Lower lobe of right lung (tissue), 2 donors: ENCODE results near the gene SNAPIN. TPM values are rescaled to one million over a fixed set of nuclear protein-coding genes. Genes with fewer than 3 reads are reported as not detected.
"Not testable (repeated sequence)": the region's sequence is repeated elsewhere in the genome, so short reads cannot be mapped to it uniquely, and the experiment has no call there.

ENCODE experiments used
- ATAC-seq, 2 donors: fragments of 200-7000 bp; cut with Tn5 transposase; one replicate each; pipeline ENCODE4 v1.9.1; 2020 to 2022; ENCODE audit warnings: mild to moderate bottlenecking in 2 of 2, moderate library complexity in 2 of 2
- DNase-seq: peaks from one replicate; pipeline ENCODE4 v3.0.0-alpha.2; 2020
- H3K27ac ChIP-seq: fragments of 200-600 bp; one replicate; pipeline ENCODE4 v1.8.0; 2022
- H3K27me3 ChIP-seq: fragments of 200-600 bp; one replicate; pipeline ENCODE4 v1.8.0; 2022; ENCODE audit warnings: low read depth
- H3K36me3 ChIP-seq: fragments of 200-600 bp; one replicate; pipeline ENCODE4 v1.8.0; 2022; ENCODE audit warnings: mild to moderate bottlenecking
- H3K4me1 ChIP-seq: fragments of 200-600 bp; one replicate; pipeline ENCODE4 v1.8.0; 2022
- H3K4me3 ChIP-seq: fragments of 200-600 bp; one replicate; pipeline ENCODE4 v1.8.0; 2022; ENCODE audit warnings: mild to moderate bottlenecking
- H3K9me3 ChIP-seq: fragments of 200-600 bp; one replicate; pipeline ENCODE4 v1.8.0; 2022
- CTCF ChIP-seq: fragments of 200-600 bp; IDR thresholded peaks from one replicate; pipeline ENCODE4 v1.8.0; 2022; ENCODE audit warnings: antibody characterized with exemption, mild to moderate bottlenecking
- intact Hi-C: fragments of 100-400 bp; cut with DNase I; formaldehyde crosslinking; loops from one replicate; pipeline ENCODE4 v1.11.0; 2022
- total RNA-seq: library from RNA; stranded (reverse); fragmentation: NEBNext Ultra II Directional; extraction: Animal tissue kit (Norgen Biotek cat#: 25700); gene quantifications from one replicate; pipeline ENCODE4 v1.2.1, GENCODE V29; 2021
- donor health status: DM: no; HTN: yes; CAD: no; lungs with severe emphysema.

The SNAPIN gene
- total RNA-seq, 1 donor from 2014 or later = 40.2 TPM

- no peak for DNase-seq
- H3K36me3 ChIP-seq = peaks cover 79% of the 10 kb centered on the region
- no peaks in the 10 kb centered on the region for H3K9me3 ChIP-seq
- H3K4me1 ChIP-seq = peaks cover 33% of the 10 kb centered on the region
- no peak for ATAC-seq
- H3K4me3 ChIP-seq = no peak overlapping the region
- H3K27me3 ChIP-seq = no peaks in the 10 kb centered on the region
- H3K27ac ChIP-seq = no peak overlapping the region
- TF ChIP-seq CTCF = no peak
- intact Hi-C loops = no loop called here
Observed at GRCh38 chr1:153638261-153638660, 20.2 kb upstream of the SNAPIN start.

GRCh38 chr1:153639280-153639679, 19.2 kb upstream of the SNAPIN start:
- TF ChIP-seq CTCF = no peak
- H3K4me1 ChIP-seq = peaks cover 35% of the 10 kb centered on the region
- H3K27me3 ChIP-seq = no peaks in the 10 kb centered on the region
- no peaks in the 10 kb centered on the region for H3K9me3 ChIP-seq
- H3K27ac ChIP-seq = no peak overlapping the region
- intact Hi-C loops = no loop called here
- no peak for DNase-seq
- peaks cover 89% of the 10 kb centered on the region for H3K36me3 ChIP-seq
- H3K4me3 ChIP-seq = no peak overlapping the region
- ATAC-seq = no peak

- intact Hi-C loops, H3K27me3 ChIP-seq, H3K9me3 ChIP-seq, DNase-seq, H3K27ac ChIP-seq, H3K4me3 ChIP-seq, ATAC-seq: not testable (repeated sequence)
- peaks cover 30% of the 10 kb centered on the region for H3K4me1 ChIP-seq
- H3K36me3 ChIP-seq = peaks cover 97% of the 10 kb centered on the region
Observed at GRCh38 chr1:153640213-153640612, 18.3 kb upstream of the SNAPIN start.

GRCh38 chr1:153640861-153641260, 17.6 kb upstream of the SNAPIN start:
- no peak for ATAC-seq
- Histone ChIP-seq H3K27ac (no peak overlapping the region), H3K27me3 (no peaks in the 10 kb centered on the region), H3K36me3 (peaks cover 100% of the 10 kb centered on the region), H3K4me1 (peaks cover 24% of the 10 kb centered on the region), H3K4me3 (no peak overlapping the region), H3K9me3 (no peaks in the 10 kb centered on the region)
- intact Hi-C loops = no loop called here
- no peak for TF ChIP-seq CTCF
- DNase-seq = no peak

- intact Hi-C loops = no loop called here
- H3K9me3 ChIP-seq = no peaks in the 10 kb centered on the region
- H3K27ac ChIP-seq = no peak overlapping the region
- no peak for ATAC-seq
- H3K27me3 ChIP-seq = no peaks in the 10 kb centered on the region
- TF ChIP-seq CTCF = no peak
- DNase-seq = no peak
- peaks cover 97% of the 10 kb centered on the region for H3K36me3 ChIP-seq
- H3K4me1 ChIP-seq = peaks cover 15% of the 10 kb centered on the region
- no peak overlapping the region for H3K4me3 ChIP-seq
Observed at GRCh38 chr1:153642161-153642560, 16.3 kb upstream of the SNAPIN start.

- no peaks in the 10 kb centered on the region for H3K27me3 ChIP-seq
- no peaks in the 10 kb centered on the region for H3K9me3 ChIP-seq
- H3K27ac ChIP-seq = no peak overlapping the region
- no peak overlapping the region for H3K4me3 ChIP-seq
- intact Hi-C loops = no loop called here
- H3K4me1 ChIP-seq = peaks cover 17% of the 10 kb centered on the region
- TF ChIP-seq CTCF = no peak
- DNase-seq (no peak), ATAC-seq (no peak)
- peaks cover 88% of the 10 kb centered on the region for H3K36me3 ChIP-seq
Observed at GRCh38 chr1:153643100-153643499, 15.4 kb upstream of the SNAPIN start.
